ENCODE results near the gene ASNS.
"Not testable (repeated sequence)": the region's sequence is repeated elsewhere in the genome, so short reads cannot be mapped to it uniquely, and the experiment has no call there.

ASNS gene, protein sequence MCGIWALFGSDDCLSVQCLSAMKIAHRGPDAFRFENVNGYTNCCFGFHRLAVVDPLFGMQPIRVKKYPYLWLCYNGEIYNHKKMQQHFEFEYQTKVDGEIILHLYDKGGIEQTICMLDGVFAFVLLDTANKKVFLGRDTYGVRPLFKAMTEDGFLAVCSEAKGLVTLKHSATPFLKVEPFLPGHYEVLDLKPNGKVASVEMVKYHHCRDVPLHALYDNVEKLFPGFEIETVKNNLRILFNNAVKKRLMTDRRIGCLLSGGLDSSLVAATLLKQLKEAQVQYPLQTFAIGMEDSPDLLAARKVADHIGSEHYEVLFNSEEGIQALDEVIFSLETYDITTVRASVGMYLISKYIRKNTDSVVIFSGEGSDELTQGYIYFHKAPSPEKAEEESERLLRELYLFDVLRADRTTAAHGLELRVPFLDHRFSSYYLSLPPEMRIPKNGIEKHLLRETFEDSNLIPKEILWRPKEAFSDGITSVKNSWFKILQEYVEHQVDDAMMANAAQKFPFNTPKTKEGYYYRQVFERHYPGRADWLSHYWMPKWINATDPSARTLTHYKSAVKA

DNA sequence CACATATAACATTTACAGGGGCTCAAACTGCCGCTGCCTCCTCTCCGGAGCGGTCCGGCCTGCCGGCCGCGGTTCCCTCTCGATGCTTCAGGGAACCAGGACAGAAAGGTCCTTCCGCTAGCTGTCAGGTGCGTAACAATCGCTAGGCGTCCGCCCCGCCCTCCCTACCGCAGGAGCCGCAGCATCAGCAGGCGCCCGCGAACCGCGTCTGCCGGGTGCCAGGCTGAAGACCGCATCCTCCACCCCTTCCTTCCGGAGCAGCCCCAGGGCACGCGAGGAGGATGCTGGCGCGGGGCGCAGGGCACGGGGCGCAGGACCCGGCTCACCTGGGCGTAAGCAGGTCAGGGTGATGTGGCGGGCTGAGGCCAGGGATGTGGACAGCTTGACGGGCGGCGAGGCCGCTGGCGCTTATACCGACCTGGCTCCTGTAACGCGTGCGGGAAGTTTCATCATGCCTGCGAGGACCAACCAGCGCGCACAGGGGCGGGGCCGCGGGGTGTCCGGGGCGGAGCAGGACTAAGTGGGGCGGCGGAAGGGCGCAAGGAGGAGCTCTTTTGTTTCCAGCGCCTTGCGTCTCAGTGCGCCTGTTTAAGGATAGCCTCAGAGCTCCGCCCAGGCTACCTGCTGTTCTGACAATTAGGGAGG is at the start of gene ASNS:
ASNS (minus strand) TSS at position 384 of the 645 bp plus-strand sequence. CDS start 3,252 bp downstream, outside the sequence.
- DNase-seq = peak; percentile 96

DNA sequence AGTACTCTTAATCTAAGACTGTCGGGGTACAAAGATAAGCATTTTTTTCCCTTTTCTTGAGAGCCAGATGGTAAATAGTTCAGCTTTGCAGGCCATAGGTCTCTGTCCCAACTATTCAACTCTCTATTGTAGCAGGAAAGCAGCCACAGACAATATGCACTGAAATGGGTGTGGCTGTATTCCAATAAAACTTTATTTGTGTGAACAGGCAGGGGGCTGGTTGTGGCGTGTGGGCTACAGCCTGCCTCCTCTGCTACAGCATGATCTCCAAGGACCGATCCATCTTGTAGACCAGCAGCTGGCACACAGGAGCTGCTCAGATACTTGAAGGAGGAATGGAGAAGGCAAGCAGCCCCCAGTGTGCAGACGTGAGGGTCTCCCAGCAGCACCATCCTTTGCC is 49.0 kb upstream of the ASNS start:
- not testable (repeated sequence) for DNase-seq

DNA sequence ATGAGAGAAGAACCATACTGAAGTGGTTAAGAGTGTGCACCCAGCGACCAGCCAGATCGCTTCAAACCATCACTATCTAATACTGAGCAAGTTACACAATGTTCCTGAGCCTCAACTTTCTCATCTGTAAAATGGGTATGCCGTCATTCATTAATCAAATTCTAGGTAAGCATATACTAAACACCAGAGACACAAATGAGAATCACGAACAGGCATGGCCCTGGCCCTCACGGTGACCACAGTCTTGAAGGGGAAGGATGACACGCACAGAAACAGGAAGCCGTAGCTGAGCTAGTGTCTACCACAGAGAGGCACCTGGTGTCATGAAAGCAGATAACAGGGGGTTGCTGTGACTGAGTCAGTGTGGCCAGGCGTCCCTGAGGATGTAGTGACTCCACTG is 43.1 kb upstream of the ASNS start:
- DNase-seq = peak; percentile 11

DNA sequence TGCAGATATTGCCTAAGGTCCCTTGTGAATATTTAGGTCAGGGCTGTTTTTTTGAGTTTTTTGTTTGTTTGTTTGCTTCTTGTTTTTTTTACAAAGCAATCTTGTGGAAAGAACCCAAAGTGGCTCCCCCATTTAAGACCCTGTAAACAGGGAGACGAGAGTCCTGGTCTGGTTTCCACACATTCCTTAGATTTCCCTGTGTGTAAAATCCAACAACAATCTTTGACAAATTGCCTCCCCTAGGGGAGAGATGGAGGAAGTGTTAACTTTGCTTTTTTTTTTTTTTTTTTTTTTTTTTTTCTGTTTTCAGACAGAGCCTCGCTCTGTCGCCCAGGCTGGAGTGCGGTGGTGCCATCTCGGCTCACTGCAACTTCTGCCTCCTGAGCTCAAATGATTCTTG is 40.1 kb upstream of the ASNS start:
- not testable (repeated sequence) for DNase-seq

DNA sequence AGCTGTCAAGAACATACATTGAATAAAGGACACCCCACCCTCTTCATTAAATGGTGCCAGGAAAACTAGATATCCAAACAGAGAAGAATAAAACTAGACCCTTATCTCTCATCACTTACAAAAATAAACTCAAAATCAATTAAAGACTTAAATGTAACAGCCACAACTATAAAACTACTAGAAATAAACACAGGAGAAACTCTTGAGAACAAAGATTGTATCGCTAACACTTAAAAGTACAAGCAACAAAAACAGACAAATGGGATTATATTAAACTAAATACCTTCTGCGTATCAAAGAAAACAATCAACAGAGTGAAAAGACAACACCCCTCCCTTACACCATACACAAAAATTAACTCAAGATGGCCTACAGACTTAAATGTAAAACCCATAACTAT is 24.7 kb upstream of the ASNS start:
- not testable (repeated sequence) for DNase-seq

DNA sequence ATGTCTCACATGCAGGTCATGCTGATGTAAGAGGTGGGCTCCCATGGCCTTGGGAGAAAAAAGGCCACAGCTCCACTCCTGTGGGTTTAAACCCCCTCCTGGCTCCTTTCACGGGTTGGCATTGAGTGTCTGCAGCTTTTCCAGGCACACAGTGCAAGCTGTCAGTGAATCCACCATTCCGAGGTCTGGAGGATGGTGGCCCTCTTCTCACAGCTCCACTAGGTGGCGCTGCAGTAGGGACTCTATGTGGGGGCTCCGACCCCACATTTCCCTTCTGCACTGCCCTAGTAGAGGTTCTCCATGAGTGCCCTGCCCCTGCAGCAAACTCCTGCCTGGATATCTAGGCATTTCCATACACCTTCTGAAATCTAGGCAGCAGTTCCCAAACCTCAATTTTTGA is 19.5 kb upstream of the ASNS start:
- DNase-seq = not testable (repeated sequence)

DNA sequence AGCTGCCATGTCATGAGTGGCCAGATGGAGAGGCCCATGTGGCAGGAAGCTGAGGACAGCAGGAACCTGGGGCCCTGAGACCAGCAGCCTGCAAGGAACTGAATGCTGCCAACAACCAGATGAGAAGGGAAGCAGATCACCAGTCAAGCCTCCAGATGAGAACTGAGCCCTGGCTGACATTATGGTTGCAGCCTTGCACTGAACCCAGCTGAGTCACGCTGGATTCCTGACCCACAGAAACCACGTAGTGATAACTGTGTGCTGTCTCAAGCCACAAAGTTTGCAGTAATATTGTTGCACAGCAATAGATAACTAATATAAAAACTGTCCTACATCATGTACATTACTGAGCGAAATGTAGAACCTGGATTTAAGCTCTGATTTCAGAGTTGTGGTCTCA is 7.3 kb upstream of the ASNS start:
- DNase-seq = peak; percentile 19

DNA sequence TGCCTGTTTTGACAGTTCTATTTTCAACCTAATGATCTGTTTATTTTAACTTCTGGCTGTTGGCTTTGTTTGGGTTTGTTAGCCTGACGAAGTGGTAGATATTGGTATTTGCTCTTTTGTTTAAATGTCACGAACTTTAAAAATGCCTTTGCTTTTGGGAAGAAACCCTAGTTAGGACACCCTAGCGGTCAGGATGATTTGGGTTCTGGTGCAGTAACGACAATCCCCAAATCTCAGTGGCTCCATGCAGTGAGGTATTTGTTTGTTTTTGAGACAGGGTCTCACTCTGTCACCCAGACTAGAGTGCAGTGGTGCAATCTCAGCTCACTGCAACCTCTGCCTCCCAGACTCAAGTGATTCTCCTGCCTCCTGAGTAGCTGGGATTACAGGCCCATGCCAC is 2.7 kb upstream of the ASNS start:
- DNase-seq = not testable (repeated sequence)

DNA sequence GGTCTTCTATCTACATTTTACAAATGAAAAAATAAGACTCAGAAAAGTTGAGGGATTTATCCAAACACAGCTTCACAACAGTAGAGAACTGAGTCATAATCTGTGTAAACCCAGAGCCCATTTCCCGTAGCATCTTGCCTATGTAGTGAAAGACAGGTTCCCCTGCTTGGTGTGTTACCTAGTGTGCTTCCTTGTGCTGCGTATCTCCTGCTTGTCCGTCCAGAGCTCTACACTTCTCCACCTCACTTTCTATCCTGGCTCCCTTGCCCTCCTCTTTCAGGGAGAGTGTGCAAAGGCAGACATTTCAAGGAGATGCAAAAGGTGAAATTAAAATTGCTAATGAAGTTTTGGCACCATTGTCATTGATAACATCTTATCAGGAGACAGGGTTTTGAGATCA is 1.4 kb upstream of the ASNS start:
- no peak for DNase-seq

DNA sequence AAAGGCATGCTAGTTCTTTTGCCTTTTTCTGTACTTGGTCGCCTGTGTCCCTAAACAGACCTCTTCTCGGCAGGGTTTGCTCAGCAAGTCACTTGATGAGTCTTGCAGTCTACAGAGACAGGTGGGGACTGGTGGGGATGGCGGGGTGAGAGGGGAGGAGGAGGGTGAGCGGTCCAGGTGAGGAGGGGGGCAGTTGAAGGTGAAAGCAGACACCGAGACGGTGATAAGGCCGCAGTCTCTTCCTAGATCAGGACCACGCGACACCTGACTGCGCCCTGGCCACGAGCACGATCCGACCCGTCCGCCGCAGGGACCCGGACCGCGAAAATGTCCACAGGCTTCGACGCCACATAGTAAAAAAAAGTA is 566 bp downstream of the ASNS start:
- DNase-seq = peak; percentile 48

DNA sequence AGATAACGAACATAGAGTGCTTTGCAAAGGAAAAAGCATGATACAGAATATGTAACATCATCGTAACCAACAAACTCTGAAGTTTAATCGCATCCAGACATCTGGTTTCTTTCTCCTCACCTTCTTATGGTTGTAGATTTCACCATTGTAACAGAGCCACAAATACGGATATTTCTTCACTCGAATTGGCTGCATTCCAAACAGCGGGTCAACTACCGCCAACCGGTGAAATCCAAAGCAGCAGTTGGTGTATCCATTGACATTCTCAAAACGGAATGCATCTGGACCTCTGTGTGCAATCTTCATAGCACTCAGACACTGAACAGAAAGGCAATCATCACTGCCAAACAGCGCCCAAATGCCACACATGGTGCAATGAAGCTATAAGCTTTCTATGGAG is 3.4 kb downstream of the ASNS start:
- no peak for DNase-seq

DNA sequence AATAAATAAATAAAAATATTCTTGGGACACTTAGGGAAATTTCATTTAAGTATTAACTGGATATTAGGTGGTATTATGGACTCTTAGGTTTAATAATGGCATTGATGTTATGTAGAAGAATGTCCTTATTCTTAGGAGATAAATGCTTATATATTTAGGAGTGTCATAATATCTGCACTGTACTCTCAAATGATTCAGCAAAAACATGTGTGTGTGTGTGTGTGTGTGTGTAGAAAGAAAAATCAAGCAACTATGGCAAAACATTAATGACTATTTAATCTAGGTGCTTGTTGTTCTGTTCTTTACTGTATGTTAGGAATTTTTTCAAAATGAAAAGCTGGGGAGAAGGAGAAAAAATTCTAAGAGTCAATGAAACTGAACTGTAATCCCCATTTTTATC is 3.9 kb downstream of the ASNS start:
- DNase-seq = no peak

DNA sequence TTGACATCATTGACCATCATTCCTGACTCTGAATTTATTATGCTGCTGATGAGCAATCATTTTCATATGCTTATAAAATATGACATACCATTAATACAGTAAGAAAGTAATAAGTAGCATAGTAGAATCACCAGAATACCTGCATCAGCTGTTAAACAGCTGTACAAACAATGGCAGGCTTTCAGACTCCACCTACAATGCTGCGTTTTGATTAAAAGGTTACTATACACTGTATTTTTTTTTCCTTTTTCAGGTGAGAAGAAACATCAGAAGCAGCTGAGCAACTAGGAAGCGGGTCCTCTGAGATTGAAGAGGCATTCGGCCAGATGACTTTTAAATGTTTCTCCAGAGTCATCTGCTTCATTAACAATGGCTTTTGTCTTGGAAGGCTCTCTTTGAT is 7.1 kb downstream of the ASNS start:
- no peak for DNase-seq

DNA sequence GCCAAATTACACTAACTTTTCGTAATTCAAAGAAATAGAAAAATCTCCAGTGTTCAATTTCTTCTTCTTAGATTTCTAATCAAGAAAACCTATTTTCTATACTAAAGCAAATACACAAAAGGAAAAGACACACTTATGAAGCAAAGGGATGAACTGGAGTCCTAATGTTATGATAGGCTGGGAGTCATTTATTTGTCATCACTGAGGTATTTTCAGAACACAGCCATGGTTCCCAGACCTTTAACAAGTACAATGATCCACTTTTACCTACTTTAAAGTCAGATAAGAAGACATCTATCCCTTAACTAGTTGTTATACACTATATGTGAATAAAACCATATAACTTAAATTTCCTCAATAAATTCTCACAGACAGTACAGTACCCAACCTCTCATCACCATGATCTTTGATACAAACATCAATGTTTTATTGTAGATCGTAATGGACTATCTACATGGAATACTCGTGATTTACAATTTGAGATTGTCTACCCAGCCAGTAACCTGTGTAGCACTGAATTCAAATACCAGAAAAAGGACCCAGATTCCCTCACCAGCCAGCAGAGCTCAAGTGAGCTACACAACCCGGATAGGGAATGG is 12.5 kb downstream of the ASNS start:
- no peak for DNase-seq

DNA sequence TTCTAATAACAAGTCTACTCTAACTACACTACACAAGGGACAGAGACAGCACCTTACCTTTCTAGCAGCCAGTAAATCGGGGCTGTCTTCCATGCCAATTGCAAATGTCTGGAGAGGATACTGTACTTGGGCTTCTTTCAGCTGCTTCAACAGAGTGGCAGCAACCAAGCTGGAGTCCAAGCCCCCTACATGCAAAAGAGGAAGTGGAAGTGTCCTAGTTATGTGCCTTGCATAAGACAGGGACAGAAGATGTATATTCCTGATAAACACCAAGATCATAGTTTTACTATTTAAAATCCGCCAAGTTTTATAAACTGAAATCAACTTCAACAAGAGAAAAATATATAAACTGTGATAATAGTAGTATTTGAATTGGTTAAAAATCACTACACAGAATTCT is 14.0 kb downstream of the ASNS start:
- DNase-seq = no peak

DNA sequence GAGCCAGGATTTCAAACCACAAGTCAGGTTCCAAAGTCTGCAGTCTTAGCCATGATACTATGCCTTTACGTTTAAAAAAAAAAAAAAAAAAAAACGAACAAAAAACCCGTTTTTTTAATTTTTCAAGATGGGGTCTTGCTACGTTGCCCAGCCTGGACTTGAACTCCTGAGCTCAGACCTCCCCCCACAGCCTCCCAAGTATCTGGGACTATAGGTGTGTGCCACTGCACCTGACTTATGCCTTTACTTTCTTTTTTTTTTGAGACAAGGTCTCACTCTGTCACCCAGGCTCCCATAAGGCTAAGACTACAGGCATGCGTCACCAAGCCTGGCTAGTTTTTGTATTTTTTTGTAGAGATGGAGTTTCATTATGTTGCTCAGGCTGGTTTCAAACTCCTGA is 14.7 kb downstream of the ASNS start:
- DNase-seq = no peak

DNA sequence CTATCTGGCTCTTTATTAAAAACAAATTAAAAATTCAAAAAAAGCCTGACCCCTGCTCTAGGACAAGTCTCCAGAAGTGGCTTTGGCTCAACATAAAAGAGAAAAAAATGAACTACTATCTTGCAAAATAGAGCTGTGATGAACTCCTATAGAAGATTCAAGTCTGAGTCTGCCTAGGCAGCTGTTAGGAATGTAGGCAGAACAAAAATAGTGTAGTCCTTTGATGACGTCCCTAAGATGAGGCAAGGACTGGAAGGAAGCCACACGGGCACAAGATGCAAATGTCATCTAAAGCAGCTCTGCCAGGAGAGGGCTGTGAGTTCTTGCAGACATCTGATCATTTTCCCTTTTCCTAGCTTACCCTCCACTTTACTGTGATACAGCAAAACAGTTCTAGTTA is 20.5 kb downstream of the ASNS start:
- no peak for DNase-seq

DNA sequence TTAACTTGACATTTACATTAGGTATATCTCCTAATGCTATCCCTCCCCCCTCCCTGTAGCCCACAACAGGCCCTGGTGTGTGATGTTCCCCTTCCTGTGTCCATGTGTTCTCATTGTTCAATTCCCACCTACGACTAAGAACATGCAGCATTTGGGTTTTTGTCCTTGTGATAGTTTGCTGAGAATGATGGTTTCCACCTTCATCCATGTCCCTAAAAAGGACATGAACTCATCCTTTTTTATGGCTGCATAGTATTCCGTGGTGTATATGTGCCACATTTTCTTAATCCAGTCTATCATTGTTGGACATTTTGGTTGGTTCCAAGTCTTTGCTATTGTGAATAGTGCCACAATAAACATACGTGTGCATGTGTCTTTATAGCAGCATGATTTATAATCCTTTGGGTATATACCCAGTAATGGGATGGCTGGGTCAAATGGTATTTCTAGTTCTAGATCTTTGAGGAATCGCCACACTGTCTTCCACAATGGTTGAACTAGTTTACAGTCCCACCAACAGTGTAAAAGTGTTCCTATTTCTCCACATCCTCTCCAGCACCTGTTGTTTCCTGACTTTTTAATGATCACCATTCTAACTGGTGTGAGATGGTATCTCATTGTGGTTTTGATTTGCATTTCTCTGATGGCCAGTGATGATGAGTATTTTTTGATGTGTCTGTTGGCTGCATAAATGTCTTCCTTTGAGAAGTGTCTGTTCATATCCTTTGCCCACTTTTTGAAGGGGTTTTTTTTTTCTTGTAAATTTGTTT is 21.8 kb downstream of the ASNS start:
- DNase-seq = not testable (repeated sequence)

DNA sequence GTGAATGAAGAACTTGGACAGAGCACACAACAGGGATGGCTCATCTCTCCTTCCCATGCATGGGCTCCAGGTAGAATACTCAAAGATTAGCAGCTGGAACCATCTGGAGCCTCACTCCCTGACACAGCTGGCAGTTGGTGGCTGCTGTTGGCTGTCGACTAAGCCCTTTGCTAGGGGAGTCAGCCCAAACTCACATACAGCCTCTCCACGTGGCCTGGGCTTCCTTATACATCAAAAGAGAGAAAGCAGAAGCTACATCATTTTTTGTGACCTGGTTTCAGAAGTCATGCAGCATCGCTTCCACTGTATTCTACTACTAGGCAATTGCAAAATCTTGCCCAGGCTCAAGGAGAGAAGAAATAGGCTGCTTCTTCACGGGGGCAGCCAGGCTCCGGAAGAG is 24.4 kb downstream of the ASNS start:
- no peak for DNase-seq

DNA sequence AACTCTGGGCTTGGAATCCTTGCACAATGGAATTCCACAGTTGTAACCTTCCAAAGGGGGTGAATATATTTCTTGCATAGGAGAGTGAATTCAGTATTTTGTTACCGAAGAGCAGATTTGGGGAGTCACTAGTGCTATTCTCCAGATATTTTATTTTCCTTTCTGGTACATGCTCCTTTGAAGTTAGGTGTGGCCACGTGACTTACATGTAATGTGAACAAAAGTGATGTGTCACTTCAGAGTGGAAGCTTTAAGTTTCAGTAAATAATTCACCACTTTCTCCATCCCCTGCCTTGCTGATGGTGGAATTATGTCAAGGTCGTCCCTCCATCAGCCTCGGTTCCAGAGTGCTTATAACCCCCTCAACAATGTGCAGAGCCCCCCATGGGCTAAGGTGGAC is 25.3 kb downstream of the ASNS start:
- no peak for DNase-seq

DNA sequence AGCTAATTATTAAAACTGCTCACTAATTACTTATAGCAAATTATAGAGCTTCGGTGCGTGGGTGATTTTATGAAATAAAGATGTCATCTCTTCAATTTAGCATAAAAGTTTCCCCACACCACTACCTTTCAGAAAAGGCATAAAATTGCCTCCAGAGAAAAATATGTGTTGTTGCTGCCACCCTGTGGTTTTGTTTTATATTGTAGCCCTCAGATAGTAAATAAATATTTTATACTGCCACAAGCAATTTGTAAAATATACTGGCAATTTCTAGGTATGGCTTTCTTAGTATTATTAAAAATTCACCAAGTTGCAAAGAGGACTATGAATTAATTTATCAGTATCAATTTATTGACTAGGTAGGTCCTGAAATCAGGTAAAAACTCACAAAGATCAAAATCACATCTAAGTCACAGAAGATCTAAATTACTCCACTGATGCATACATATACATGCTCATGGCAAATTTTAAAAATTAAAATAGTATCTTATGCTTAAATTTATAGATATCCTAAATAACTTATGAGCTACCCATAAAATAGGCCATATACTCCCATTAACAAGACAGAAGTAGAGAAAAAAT is 26.5 kb downstream of the ASNS start:
- DNase-seq = no peak

DNA sequence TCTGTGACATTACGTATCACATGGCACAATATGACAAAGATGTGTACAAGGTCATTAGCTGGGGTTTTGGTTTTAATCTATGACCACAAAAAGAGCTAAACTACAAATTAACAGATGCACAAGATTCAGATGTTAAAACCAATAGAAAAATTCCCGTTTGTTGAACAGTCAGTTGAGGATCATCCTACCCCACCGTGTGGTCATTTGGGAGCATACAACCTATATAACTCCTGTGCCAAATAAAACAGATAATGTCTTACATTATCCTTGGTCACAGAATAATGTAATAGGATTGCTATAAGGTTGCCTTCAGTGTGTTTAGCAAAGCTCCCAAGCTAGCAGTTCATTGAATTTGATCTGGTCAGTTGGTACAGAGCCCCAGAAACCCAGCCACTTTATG is 28.2 kb downstream of the ASNS start:
- no peak for DNase-seq
